Measurements from ENCODE around the gene ZNF768. TPM values are rescaled to one million over a fixed set of nuclear protein-coding genes. Genes with fewer than 3 reads are reported as not detected.

ZNF768 gene
- total RNA-seq, 1 donor from 2014 or later: 15.5 TPM

DNA sequence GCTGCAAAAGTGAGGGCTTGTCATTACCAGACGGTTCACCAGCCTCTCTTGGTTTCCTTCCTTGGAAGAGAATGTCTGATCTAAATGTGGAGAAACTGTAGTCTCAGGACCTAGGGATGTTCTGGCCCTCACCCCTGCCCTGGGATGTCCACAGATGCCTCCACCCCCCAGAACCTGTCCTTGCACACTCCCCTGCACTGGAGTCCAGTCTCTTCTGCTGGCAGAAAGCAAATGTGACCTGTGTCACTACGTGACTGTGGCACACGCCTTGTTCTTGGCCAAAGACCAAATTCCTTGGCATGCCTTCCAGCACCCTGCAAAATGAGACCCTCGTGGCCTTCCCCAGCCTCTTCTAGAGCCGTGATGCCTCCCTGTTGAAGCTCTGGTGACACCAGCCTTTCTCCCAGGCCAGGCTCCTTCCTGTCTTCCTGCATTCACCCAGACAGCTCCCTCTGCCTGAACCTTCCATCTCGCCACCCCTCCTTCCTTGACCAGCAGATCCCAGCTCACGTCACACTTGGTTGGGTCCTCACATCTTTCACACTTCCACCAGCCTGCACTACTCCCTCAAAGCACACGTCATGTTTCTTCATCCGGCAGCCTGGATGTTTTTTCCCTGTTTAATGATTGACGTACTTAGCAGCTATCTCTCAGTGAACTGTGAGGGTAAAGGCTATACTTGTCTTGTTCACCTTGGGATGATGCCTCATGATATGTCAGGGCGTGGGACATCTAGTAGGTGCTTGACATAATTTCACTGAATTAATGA is 4.3 kb downstream of the ZNF768 start:
- no peak overlapping the region for H3K4me3 Mint-ChIP-seq
- Histone ChIP-seq H2AFZ (replicated peaks) (no peak overlapping the region), H3K79me2 (ENCODE audit: low read depth) (no peaks in the 10 kb centered on the region), H3K4me1 (no peaks in the 10 kb centered on the region), H3K36me3 (no peaks in the 10 kb centered on the region), H3K27me3 (no peaks in the 10 kb centered on the region), H3K9ac (no peak overlapping the region), H3K27ac (no peak overlapping the region), H3K4me3 (no peak overlapping the region), H3F3A (ENCODE audit: low read depth) (peaks cover 14% of the 10 kb centered on the region), H3K4me2 (no peak overlapping the region), H4K20me1 (ENCODE audit: low read depth) (peaks cover 8% of the 10 kb centered on the region), H3K9me3 (ENCODE audit: low read depth) (no peaks in the 10 kb centered on the region)
- H3K4me1 Mint-ChIP-seq: peaks cover 5% of the 10 kb centered on the region
- TF ChIP-seq EZH2phosphoT487 (IDR thresholded peaks at IDR 0.05): no peak
- no peak for TF ChIP-seq EZH2 (IDR thresholded peaks at IDR 0.05)
- TF ChIP-seq, protein P1, sequence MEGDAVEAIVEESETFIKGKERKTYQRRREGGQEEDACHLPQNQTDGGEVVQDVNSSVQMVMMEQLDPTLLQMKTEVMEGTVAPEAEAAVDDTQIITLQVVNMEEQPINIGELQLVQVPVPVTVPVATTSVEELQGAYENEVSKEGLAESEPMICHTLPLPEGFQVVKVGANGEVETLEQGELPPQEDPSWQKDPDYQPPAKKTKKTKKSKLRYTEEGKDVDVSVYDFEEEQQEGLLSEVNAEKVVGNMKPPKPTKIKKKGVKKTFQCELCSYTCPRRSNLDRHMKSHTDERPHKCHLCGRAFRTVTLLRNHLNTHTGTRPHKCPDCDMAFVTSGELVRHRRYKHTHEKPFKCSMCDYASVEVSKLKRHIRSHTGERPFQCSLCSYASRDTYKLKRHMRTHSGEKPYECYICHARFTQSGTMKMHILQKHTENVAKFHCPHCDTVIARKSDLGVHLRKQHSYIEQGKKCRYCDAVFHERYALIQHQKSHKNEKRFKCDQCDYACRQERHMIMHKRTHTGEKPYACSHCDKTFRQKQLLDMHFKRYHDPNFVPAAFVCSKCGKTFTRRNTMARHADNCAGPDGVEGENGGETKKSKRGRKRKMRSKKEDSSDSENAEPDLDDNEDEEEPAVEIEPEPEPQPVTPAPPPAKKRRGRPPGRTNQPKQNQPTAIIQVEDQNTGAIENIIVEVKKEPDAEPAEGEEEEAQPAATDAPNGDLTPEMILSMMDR (IDR thresholded peaks at IDR 0.05): no peak
- peaks cover 2% of the 10 kb centered on the region for H3K36me3 Mint-ChIP-seq
- no peak for DNase-seq (ENCODE audit: low spot score)
- no peaks in the 10 kb centered on the region for H3K9me3 Mint-ChIP-seq
- H3K27ac Mint-ChIP-seq: no peak overlapping the region
- H3K27me3 Mint-ChIP-seq (ENCODE audit: insufficient read depth, low read depth): peaks cover 12% of the 10 kb centered on the region

DNA sequence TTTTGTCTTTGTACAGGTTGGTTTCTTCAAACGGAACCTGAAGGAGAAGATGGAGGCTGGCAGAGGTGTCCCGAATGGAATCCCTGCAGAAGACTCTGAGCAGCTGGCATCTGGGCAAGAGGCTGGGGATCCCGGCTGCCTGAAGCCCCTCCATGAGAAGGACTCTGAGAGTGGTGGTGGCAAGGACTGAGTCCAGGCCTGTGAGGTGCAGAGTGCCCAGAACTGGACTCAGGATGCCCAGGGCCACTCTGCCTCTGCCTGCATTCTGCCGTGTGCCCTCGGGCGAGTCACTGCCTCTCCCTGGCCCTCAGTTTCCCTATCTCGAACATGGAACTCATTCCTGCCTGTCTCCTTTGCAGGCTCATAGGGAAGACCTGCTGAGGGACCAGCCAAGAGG is 4.9 kb downstream of the ZNF768 start:
- TF ChIP-seq EZH2phosphoT487 (IDR thresholded peaks at IDR 0.05) (no peak), EZH2 (IDR thresholded peaks at IDR 0.05) (no peak)
- TF ChIP-seq, protein P1 (IDR thresholded peaks at IDR 0.05): no peak

DNA sequence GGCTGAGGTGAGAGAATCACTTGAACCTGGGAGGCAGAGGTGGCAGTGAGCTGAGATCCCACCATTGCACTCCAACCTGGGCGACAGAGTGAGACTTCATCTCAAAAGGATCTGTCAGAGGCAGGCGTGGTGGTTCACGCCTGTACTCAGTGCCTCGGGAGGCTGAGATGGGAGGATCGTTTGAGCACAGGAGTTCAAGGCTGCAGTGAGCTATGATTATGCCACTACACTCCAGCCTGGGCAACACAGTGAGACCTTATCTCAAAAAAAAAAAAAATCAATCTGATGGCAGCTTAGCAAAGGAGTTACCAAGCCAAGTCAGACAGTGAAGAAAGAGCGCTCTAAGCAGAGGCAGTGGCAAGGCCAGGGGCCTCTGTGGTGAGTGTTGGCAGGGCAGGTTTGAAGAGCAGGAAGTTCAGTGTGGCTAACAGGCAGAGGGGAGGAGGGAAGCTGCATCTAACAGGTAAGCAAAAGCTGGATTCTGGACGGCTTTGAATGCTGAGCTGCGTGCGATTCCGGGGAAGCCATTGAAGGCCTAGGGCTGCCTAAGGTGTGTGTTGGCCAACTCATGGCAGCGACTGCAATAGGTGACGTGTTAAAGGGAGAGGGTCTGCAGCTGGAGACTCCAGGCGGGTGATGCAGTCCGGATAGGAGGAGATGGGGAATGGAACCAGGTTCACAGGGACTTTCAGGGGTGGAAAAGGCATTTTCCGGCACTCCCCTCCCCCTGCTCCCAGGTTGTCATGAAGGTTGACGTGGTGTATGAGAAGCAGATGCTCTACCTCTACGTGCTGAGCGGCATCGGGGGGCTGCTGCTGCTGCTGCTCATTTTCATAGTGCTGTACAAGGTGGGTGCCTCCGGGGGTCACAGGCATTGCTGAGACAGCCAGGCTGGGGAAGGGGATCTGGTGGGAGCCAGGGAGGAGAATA is 7.0 kb downstream of the ZNF768 start:
- Histone ChIP-seq H3K36me3 (no peaks in the 10 kb centered on the region), H3K4me2 (no peak overlapping the region), H3F3A (ENCODE audit: low read depth) (no peaks in the 10 kb centered on the region), H3K4me1 (no peaks in the 10 kb centered on the region), H3K27me3 (no peaks in the 10 kb centered on the region), H3K4me3 (no peak overlapping the region), H3K9me3 (ENCODE audit: low read depth) (no peaks in the 10 kb centered on the region), H3K79me2 (ENCODE audit: low read depth) (no peaks in the 10 kb centered on the region), H3K9ac (no peak overlapping the region), H2AFZ (replicated peaks) (no peak overlapping the region), H4K20me1 (ENCODE audit: low read depth) (peaks cover 1% of the 10 kb centered on the region), H3K27ac (no peak overlapping the region)
- H3K9me3 Mint-ChIP-seq: no peaks in the 10 kb centered on the region
- peaks cover 4% of the 10 kb centered on the region for H3K27me3 Mint-ChIP-seq (ENCODE audit: insufficient read depth, low read depth)
- no peak for DNase-seq (ENCODE audit: low spot score)
- TF ChIP-seq EZH2phosphoT487 (IDR thresholded peaks at IDR 0.05) (no peak), EZH2 (IDR thresholded peaks at IDR 0.05) (no peak)
- TF ChIP-seq, protein P1 (IDR thresholded peaks at IDR 0.05): no peak
- peak overlapping the region; percentile 12 for H3K4me3 Mint-ChIP-seq
- H3K4me1 Mint-ChIP-seq: no peaks in the 10 kb centered on the region
- peak overlapping the region; percentile 3 for H3K27ac Mint-ChIP-seq
- H3K36me3 Mint-ChIP-seq: no peaks in the 10 kb centered on the region

More for the DNA sequence above, 4.9 kb downstream of the ZNF768 start:
- Histone ChIP-seq H3K79me2 (ENCODE audit: low read depth) (no peaks in the 10 kb centered on the region), H3K9me3 (ENCODE audit: low read depth) (no peaks in the 10 kb centered on the region), H3K9ac (no peak overlapping the region), H3K4me2 (no peak overlapping the region), H3K27ac (no peak overlapping the region), H3K4me3 (no peak overlapping the region), H2AFZ (replicated peaks) (no peak overlapping the region), H3K4me1 (no peaks in the 10 kb centered on the region), H3F3A (ENCODE audit: low read depth) (peaks cover 10% of the 10 kb centered on the region), H3K36me3 (no peaks in the 10 kb centered on the region), H3K27me3 (no peaks in the 10 kb centered on the region), H4K20me1 (ENCODE audit: low read depth) (peaks cover 8% of the 10 kb centered on the region)
- no peak overlapping the region for H3K4me3 Mint-ChIP-seq
- peaks cover 5% of the 10 kb centered on the region for H3K4me1 Mint-ChIP-seq
- peaks cover 12% of the 10 kb centered on the region for H3K27me3 Mint-ChIP-seq (ENCODE audit: insufficient read depth, low read depth)
- no peak for DNase-seq (ENCODE audit: low spot score)
- peaks cover 2% of the 10 kb centered on the region for H3K36me3 Mint-ChIP-seq
- no peaks in the 10 kb centered on the region for H3K9me3 Mint-ChIP-seq
- no peak overlapping the region for H3K27ac Mint-ChIP-seq

Measured in neural progenitor cell (in vitro differentiated cells).